Caco-2 (cell line): Measurements from ENCODE around the gene MEGF9. TPM values are rescaled to one million over a fixed set of nuclear protein-coding genes. Genes with fewer than 3 reads are reported as not detected.

Source experiments
- BruUV-seq: library from RNA; stranded (reverse); fragments of 400-500 nt; replicated peaks from 2 replicates; lab custom pipeline; 2021; lab: Mats Ljungman, UMichigan
- CTCF ChIA-PET: fragments of 300-600 bp; sonication (Branson Sonifier 250); formaldehyde crosslinking; loops from one replicate; lab custom pipeline; 2022; ENCODE audit warnings: antibody characterized with exemption; lab: Charles Lee
- POLR2A ChIA-PET: fragments of 300-600 bp; sonication (Branson Sonifier 250); formaldehyde crosslinking; loops from one replicate; lab custom pipeline; 2022; ENCODE audit warnings: antibody characterized with exemption; lab: Charles Lee
- DNase-seq, 2 experiments: peaks; one replicate each; pipeline versions ENCODE4 v3.0.0 to v3.0.0-alpha.2; 2020 to 2022
- H3K27me3 ChIP-seq: replicated peaks from 2 replicates; pipeline ENCODE4 v1.6.0; 2011; ENCODE audit warnings: low read length; ENCODE audit not compliant: control insufficient read depth, insufficient read depth
- H3K36me3 ChIP-seq: 2 replicates; pipeline ENCODE4 v1.5.1; 2011; ENCODE audit warnings: low read length; ENCODE audit not compliant: control insufficient read depth, insufficient read depth
- H3K4me1 ChIP-seq: fragments of 250-450 bp; sonication (Bioruptor Pico); 2 replicates; pipeline ENCODE4 v1.5.1; 2020; ENCODE audit warnings: mild to moderate bottlenecking
- H3K4me3 ChIP-seq: 2 replicates; pipeline ENCODE4 v1.5.1; 2011; ENCODE audit warnings: low read depth, mild to moderate bottlenecking, control low read depth, low read length
- H3K9me3 ChIP-seq: fragments of 250-450 bp; sonication (Bioruptor Pico); 2 replicates; pipeline ENCODE4 v1.5.1; 2020; ENCODE audit warnings: mild to moderate bottlenecking, moderate library complexity
- H3K27ac Mint-ChIP-seq: one replicate; pipeline ENCODE4 v1.8.0; 2022; ENCODE audit warnings: mixed read lengths; ENCODE audit not compliant: unreplicated experiment
- H3K27me3 Mint-ChIP-seq: one replicate; pipeline ENCODE4 v1.8.0; 2022; ENCODE audit warnings: mixed read lengths; ENCODE audit not compliant: insufficient read depth, unreplicated experiment
- H3K36me3 Mint-ChIP-seq: one replicate; pipeline ENCODE4 v1.8.0; 2022; ENCODE audit warnings: mild to moderate bottlenecking, mixed read lengths; ENCODE audit not compliant: insufficient read depth, unreplicated experiment
- H3K4me1 Mint-ChIP-seq: one replicate; pipeline ENCODE4 v1.8.0; 2022; ENCODE audit warnings: low read depth, mixed read lengths; ENCODE audit not compliant: unreplicated experiment
- H3K4me3 Mint-ChIP-seq: one replicate; pipeline ENCODE4 v1.8.0; 2022; ENCODE audit warnings: mild to moderate bottlenecking, moderate library complexity, mixed read lengths; ENCODE audit not compliant: unreplicated experiment
- H3K9me3 Mint-ChIP-seq: one replicate; pipeline ENCODE4 v1.8.0; 2022; ENCODE audit warnings: mixed read lengths; ENCODE audit not compliant: unreplicated experiment
- CTCF ChIP-seq, 2 experiments: fragments of 200-600 bp in 1 of 2; IDR thresholded peaks; 1 replicate in 1 of 2; 2 replicates in 1 of 2; pipeline versions ENCODE4 v1.5.1 to v1.8.0; 2011 to 2022; ENCODE audit warnings: antibody characterized with exemption in 1 of 2, control low read depth in 1 of 2, inconsistent platforms in 1 of 2, low read depth in 1 of 2, low read length in 1 of 2, mild to moderate bottlenecking in 1 of 2, moderate library complexity in 1 of 2; ENCODE audit not compliant: insufficient read depth in 1 of 2, severe bottlenecking in 1 of 2, unreplicated experiment in 1 of 2
- intact Hi-C: fragments of 100-400 bp; cut with micrococcal nuclease; formaldehyde crosslinking; loops from one replicate; pipeline ENCODE4 v1.10.0; 2022; ENCODE audit not compliant: unreplicated experiment
- total RNA-seq: library from RNA; stranded (reverse); gene quantifications from 2 replicates; pipeline ENCODE4 v1.2.3, GENCODE V29; 2022

MEGF9 gene
- total RNA-seq, 1 experiment from 2014 or later, result 2.9 TPM

GRCh38 chr9:120710110-120710981 lies 3.9 kb downstream of the MEGF9 start:
- H3K4me1 ChIP-seq, result peaks cover 19% of the 10 kb centered on the region
- H3K27me3 Mint-ChIP-seq, result no peaks in the 10 kb centered on the region
- H3K36me3 Mint-ChIP-seq, result peaks cover 6% of the 10 kb centered on the region
- H3K4me1 Mint-ChIP-seq, result no peaks in the 10 kb centered on the region
- H3K9me3 Mint-ChIP-seq, result no peaks in the 10 kb centered on the region
- BruUV-seq, result no TSS peak
- ChIA-PET CTCF (no interaction called here), POLR2A (no interaction called here)
- H3K4me3 ChIP-seq, result no peak overlapping the region
- no peaks in the 10 kb centered on the region for H3K27me3 ChIP-seq
- no peak for TF ChIP-seq CTCF (IDR thresholded peaks at IDR 0.05; ENCODE audit: insufficient read depth in 1 of 2, low read depth in 1 of 2, low read length in 1 of 2, severe bottlenecking in 1 of 2, unreplicated experiment in 1 of 2)
- no peak overlapping the region for H3K27ac Mint-ChIP-seq
- no peaks in the 10 kb centered on the region for H3K9me3 ChIP-seq
- no peak for DNase-seq
- H3K36me3 ChIP-seq, result no peaks in the 10 kb centered on the region
- intact Hi-C loops, result no loop called here
- H3K4me3 Mint-ChIP-seq, result no peak overlapping the region

- Mint-ChIP-seq H3K9me3 (no peaks in the 10 kb centered on the region), H3K36me3 (peaks cover 5% of the 10 kb centered on the region), H3K4me3 (no peak overlapping the region), H3K27me3 (no peaks in the 10 kb centered on the region), H3K27ac (no peak overlapping the region), H3K4me1 (no peaks in the 10 kb centered on the region)
- H3K4me1 ChIP-seq, result peaks cover 13% of the 10 kb centered on the region
- H3K36me3 ChIP-seq, result no peaks in the 10 kb centered on the region
- TF ChIP-seq CTCF (IDR thresholded peaks at IDR 0.05; ENCODE audit: insufficient read depth in 1 of 2, low read depth in 1 of 2, low read length in 1 of 2, severe bottlenecking in 1 of 2, unreplicated experiment in 1 of 2), result no peak
- BruUV-seq, result no TSS peak
- H3K4me3 ChIP-seq, result no peak overlapping the region
- H3K9me3 ChIP-seq, result no peaks in the 10 kb centered on the region
- DNase-seq, result no peak
- CTCF ChIA-PET, result no interaction called here
- H3K27me3 ChIP-seq, result no peaks in the 10 kb centered on the region
- intact Hi-C loops, result no loop called here
- POLR2A ChIA-PET, result no interaction called here
Observed at GRCh38 chr9:120708526-120709224, 5.6 kb downstream of the MEGF9 start.

GRCh38 chr9:120707170-120707569 lies 7.1 kb downstream of the MEGF9 start:
- TF ChIP-seq CTCF (IDR thresholded peaks at IDR 0.05; ENCODE audit: insufficient read depth in 1 of 2, low read depth in 1 of 2, low read length in 1 of 2, severe bottlenecking in 1 of 2, unreplicated experiment in 1 of 2), result no peak
- H3K36me3 ChIP-seq, result no peaks in the 10 kb centered on the region
- peaks cover under 1% of the 10 kb centered on the region for H3K4me1 ChIP-seq
- Mint-ChIP-seq H3K4me1 (no peaks in the 10 kb centered on the region), H3K9me3 (no peaks in the 10 kb centered on the region), H3K36me3 (no peaks in the 10 kb centered on the region), H3K4me3 (no peak overlapping the region), H3K27me3 (no peaks in the 10 kb centered on the region), H3K27ac (no peak overlapping the region)
- POLR2A ChIA-PET, result no interaction called here
- intact Hi-C loops, result no loop called here
- DNase-seq, result no peak
- no peaks in the 10 kb centered on the region for H3K9me3 ChIP-seq
- no TSS peak for BruUV-seq
- CTCF ChIA-PET, result no interaction called here
- H3K27me3 ChIP-seq, result no peaks in the 10 kb centered on the region
- H3K4me3 ChIP-seq, result no peak overlapping the region
